ENCODE results near the gene URB2.

GRCh38 chr1:229600229-229600628 is 25.8 kb upstream of the URB2 start:
- no peak for TF ChIP-seq CTCF (CRISPR knock-in tag; IDR thresholded peaks at IDR 0.05)
- TF ChIP-seq SAP130 (CRISPR knock-in tag; IDR thresholded peaks at IDR 0.05; ENCODE audit: low read depth): no peak
- no peak for TF ChIP-seq TCF7 (IDR thresholded peaks at IDR 0.05; ENCODE audit: low read depth)
